ENCODE measurements around the gene DTX4. TPM values are rescaled to one million over a fixed set of nuclear protein-coding genes. Genes with fewer than 3 reads are reported as not detected.

The DTX4 gene
- total RNA-seq, 2 donors from 2014 or later = 16.1 to 16.6 TPM

DNA sequence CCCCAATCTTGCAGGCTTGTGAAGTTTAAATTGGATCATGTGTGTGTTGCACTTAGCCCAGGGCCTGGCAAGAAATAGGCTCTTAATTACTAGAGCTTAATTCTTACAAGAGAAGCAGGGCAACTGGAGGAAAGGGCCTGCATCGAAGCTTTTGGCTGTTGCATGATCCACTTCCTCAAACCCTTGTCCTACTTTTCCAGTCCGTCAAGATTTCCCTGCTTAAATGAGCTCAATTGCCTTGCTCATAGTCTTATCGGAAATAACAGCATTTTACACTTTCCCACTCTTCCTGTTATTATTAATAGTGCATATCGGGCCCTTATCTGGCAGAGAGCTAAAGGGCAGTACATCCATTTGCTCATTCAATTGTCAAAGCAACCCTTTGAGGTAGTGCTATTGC lies 18.1 kb downstream of the DTX4 start:
- DNase-seq = no peak
- TF ChIP-seq, protein P1, sequence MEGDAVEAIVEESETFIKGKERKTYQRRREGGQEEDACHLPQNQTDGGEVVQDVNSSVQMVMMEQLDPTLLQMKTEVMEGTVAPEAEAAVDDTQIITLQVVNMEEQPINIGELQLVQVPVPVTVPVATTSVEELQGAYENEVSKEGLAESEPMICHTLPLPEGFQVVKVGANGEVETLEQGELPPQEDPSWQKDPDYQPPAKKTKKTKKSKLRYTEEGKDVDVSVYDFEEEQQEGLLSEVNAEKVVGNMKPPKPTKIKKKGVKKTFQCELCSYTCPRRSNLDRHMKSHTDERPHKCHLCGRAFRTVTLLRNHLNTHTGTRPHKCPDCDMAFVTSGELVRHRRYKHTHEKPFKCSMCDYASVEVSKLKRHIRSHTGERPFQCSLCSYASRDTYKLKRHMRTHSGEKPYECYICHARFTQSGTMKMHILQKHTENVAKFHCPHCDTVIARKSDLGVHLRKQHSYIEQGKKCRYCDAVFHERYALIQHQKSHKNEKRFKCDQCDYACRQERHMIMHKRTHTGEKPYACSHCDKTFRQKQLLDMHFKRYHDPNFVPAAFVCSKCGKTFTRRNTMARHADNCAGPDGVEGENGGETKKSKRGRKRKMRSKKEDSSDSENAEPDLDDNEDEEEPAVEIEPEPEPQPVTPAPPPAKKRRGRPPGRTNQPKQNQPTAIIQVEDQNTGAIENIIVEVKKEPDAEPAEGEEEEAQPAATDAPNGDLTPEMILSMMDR (conservative IDR thresholded peaks at IDR 0.05) = no peak
- Histone ChIP-seq H3K27me3 (ENCODE audit: control insufficient read depth, insufficient read depth, low read length, poor library complexity, severe bottlenecking) (no peaks in the 10 kb centered on the region), H3K4me3 (ENCODE audit: low read length) (no peak overlapping the region), H3K36me3 (ENCODE audit: control insufficient read depth, insufficient read depth, low read length) (peaks cover 86% of the 10 kb centered on the region), H3K4me1 (ENCODE audit: control insufficient read depth, insufficient read depth, low read length) (no peaks in the 10 kb centered on the region), H3K27ac (ENCODE audit: low read depth, low read length) (no peak overlapping the region), H3K9me3 (ENCODE audit: control insufficient read depth, low read length) (no peaks in the 10 kb centered on the region), H3K9ac (ENCODE audit: extremely low read depth, low read length, poor library complexity, severe bottlenecking) (no peak overlapping the region)
- 86 to 91% methylated on average over 4 of the region's 4 CpGs for WGBS, 2 experiments (ENCODE audit: insufficient coverage in 1 of 2, insufficient read length in 1 of 2)
- Mint-ChIP-seq H3K27ac (no peak overlapping the region), H3K4me3 (no peak overlapping the region), H3K27me3 (ENCODE audit: insufficient read depth) (no peaks in the 10 kb centered on the region), H3K36me3 (ENCODE audit: low read depth) (peaks cover 55% of the 10 kb centered on the region), H3K9me3 (no peaks in the 10 kb centered on the region), H3K4me1 (peaks cover 7% of the 10 kb centered on the region)

DNA sequence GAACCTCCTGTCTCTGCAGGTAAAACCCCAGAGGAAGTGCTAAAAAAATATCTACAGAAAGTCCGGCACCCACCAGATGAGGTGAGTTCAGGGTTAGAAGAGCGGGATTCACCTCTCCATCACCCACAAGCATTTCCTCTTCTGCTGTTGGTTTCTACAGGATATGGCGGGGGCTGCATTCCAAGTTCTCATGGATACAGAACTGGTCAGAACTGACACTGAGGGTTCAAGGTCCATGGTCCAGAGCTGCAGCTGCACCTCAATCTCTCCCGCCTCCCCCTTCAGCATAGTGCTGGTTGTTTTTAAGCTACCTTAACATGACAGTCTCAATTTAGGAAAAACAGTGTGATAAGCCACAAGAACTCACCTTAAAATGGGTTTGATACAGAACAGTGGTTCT lies 19.2 kb downstream of the DTX4 start:
- H3K4me3 ChIP-seq (ENCODE audit: low read length) = no peak overlapping the region
- Mint-ChIP-seq H3K27ac (no peak overlapping the region), H3K4me1 (peaks cover 1% of the 10 kb centered on the region), H3K9me3 (peaks cover 2% of the 10 kb centered on the region), H3K36me3 (ENCODE audit: low read depth) (peaks cover 66% of the 10 kb centered on the region), H3K27me3 (ENCODE audit: insufficient read depth) (no peaks in the 10 kb centered on the region), H3K4me3 (no peak overlapping the region)
- no peak for DNase-seq
- TF ChIP-seq, protein P1 (conservative IDR thresholded peaks at IDR 0.05) = no peak
- H3K9ac ChIP-seq (ENCODE audit: extremely low read depth, low read length, poor library complexity, severe bottlenecking) = no peak overlapping the region
- no peaks in the 10 kb centered on the region for H3K4me1 ChIP-seq (ENCODE audit: control insufficient read depth, insufficient read depth, low read length)
- H3K27ac ChIP-seq (ENCODE audit: low read depth, low read length) = no peak overlapping the region
- peaks cover 97% of the 10 kb centered on the region for H3K36me3 ChIP-seq (ENCODE audit: control insufficient read depth, insufficient read depth, low read length)
- WGBS, 2 experiments (ENCODE audit: insufficient coverage in 1 of 2, insufficient read length in 1 of 2) = 97 to 100% methylated on average over 3 to 4 of the region's 4 CpGs
- H3K9me3 ChIP-seq (ENCODE audit: control insufficient read depth, low read length) = peaks cover 8% of the 10 kb centered on the region
- H3K27me3 ChIP-seq (ENCODE audit: control insufficient read depth, insufficient read depth, low read length, poor library complexity, severe bottlenecking) = no peaks in the 10 kb centered on the region

- Mint-ChIP-seq H3K4me1 (no peaks in the 10 kb centered on the region), H3K27me3 (ENCODE audit: insufficient read depth) (no peaks in the 10 kb centered on the region), H3K4me3 (no peak overlapping the region), H3K9me3 (peaks cover 9% of the 10 kb centered on the region), H3K27ac (no peak overlapping the region), H3K36me3 (ENCODE audit: low read depth) (peaks cover 73% of the 10 kb centered on the region)
- TF ChIP-seq, protein P1 (conservative IDR thresholded peaks at IDR 0.05) = no peak
- 87 to 94% methylated on average over 3 to 8 of the region's 8 CpGs for WGBS, 2 experiments (ENCODE audit: insufficient coverage in 1 of 2, insufficient read length in 1 of 2)
- Histone ChIP-seq H3K36me3 (ENCODE audit: control insufficient read depth, insufficient read depth, low read length) (peaks cover 100% of the 10 kb centered on the region), H3K27me3 (ENCODE audit: control insufficient read depth, insufficient read depth, low read length, poor library complexity, severe bottlenecking) (no peaks in the 10 kb centered on the region), H3K27ac (ENCODE audit: low read depth, low read length) (no peak overlapping the region), H3K9me3 (ENCODE audit: control insufficient read depth, low read length) (peaks cover 16% of the 10 kb centered on the region), H3K4me3 (ENCODE audit: low read length) (no peak overlapping the region), H3K4me1 (ENCODE audit: control insufficient read depth, insufficient read depth, low read length) (no peaks in the 10 kb centered on the region), H3K9ac (ENCODE audit: extremely low read depth, low read length, poor library complexity, severe bottlenecking) (no peak overlapping the region)
- no peak for DNase-seq
Measured at GRCh38 chr11:59191890-59192289, 20.0 kb downstream of the DTX4 start.
